K562 (cell line): Measurements from ENCODE around the gene ALG9. TPM values are rescaled to one million over a fixed set of nuclear protein-coding genes. Genes with fewer than 3 reads are reported as not detected.
A peak's percentile ranks its signal among the peaks of the same experiment; 100 is the strongest.

ENCODE experiments used
- ARNT ChIP-seq, 2 experiments: fragments of 450-650 bp; IDR thresholded peaks; 2 replicates each; pipeline ENCODE4 v1.6.1; 2016; ENCODE audit warnings: mild to moderate bottlenecking in 1 of 2
- BCOR ChIP-seq: fragments of 450-650 bp; IDR thresholded peaks from 2 replicates; pipeline ENCODE4 v1.6.1; 2016
- CC2D1A ChIP-seq: fragments of 450-650 bp; IDR thresholded peaks from 2 replicates; pipeline ENCODE4 v1.6.1; 2017; ENCODE audit warnings: mild to moderate bottlenecking
- DDX20 ChIP-seq: fragments of 450-650 bp; IDR thresholded peaks from 2 replicates; pipeline ENCODE4 v1.6.1; 2016; ENCODE audit warnings: missing genetic modification characterization, low read depth, mild to moderate bottlenecking, missing compliant biosample characterization, moderate library complexity
- EHMT2 ChIP-seq: fragments of 450-650 bp; IDR thresholded peaks from 2 replicates; pipeline ENCODE4 v1.6.1; 2018; ENCODE audit warnings: antibody characterized with exemption
- JUND ChIP-seq, 2 experiments: IDR thresholded peaks; 2 replicates in 1 of 2; 3 replicates in 1 of 2; pipeline ENCODE4 v1.6.1; 2011; ENCODE audit warnings: borderline replicate concordance in 2 of 2, low read depth in 2 of 2, low read length in 2 of 2, improper control_type of control experiment in 1 of 2, missing biosample characterization in 1 of 2, missing genetic modification characterization in 1 of 2, missing genetic modification reagents in 1 of 2
- L3MBTL2 ChIP-seq: fragments of 450-650 bp; IDR thresholded peaks from 2 replicates; pipeline ENCODE4 v1.6.1; 2016; ENCODE audit warnings: mild to moderate bottlenecking, moderate library complexity
- MTA2 ChIP-seq: fragments of 450-650 bp; IDR thresholded peaks from 2 replicates; pipeline ENCODE4 v1.6.1; 2016; ENCODE audit warnings: low read depth
- NFIC ChIP-seq: fragments of 450-650 bp; IDR thresholded peaks from 2 replicates; pipeline ENCODE4 v1.6.1; 2017; ENCODE audit warnings: mild to moderate bottlenecking, inconsistent platforms
- PML ChIP-seq: IDR thresholded peaks from 2 replicates; pipeline ENCODE4 v1.6.1; 2012; ENCODE audit warnings: low read length, inconsistent platforms
- PTRF ChIP-seq: fragments of 450-650 bp; IDR thresholded peaks from 2 replicates; pipeline ENCODE4 v1.6.1; 2016; ENCODE audit warnings: mild to moderate bottlenecking, missing genetic modification characterization, missing compliant biosample characterization
- RHOXF2B ChIP-seq: fragments of 250-450 bp; sonication (Bioruptor Pico); conservative IDR thresholded peaks from 2 replicates; pipeline ENCODE4 v1.5.1; 2021
- SMARCA4 ChIP-seq: fragments of 450-650 bp; IDR thresholded peaks from 2 replicates; pipeline ENCODE4 v1.6.1; 2016
- SMARCC2 ChIP-seq: fragments of 450-650 bp; IDR thresholded peaks from 2 replicates; pipeline ENCODE4 v1.6.1; 2017; ENCODE audit warnings: antibody characterized with exemption, moderate library complexity, mild to moderate bottlenecking, low read depth
- SMARCE1 ChIP-seq: fragments of 450-650 bp; IDR thresholded peaks from 2 replicates; pipeline ENCODE4 v1.7.1; 2016; ENCODE audit warnings: mild to moderate bottlenecking
- SP1 ChIP-seq: sonication (generic); formaldehyde crosslinking; IDR thresholded peaks from 2 replicates; pipeline ENCODE4 v1.8.1; 2022; ENCODE audit warnings: mild to moderate bottlenecking, missing genetic modification reagents
- TAL1 ChIP-seq: fragments of 450-650 bp; IDR thresholded peaks from 2 replicates; pipeline ENCODE4 v1.6.1; 2016; ENCODE audit warnings: mild to moderate bottlenecking
- TRIM24 ChIP-seq, 2 experiments: fragments of 450-650 bp; IDR thresholded peaks; 2 replicates each; pipeline ENCODE4 v1.6.1; 2016
- WHSC1 ChIP-seq: IDR thresholded peaks from one replicate; pipeline ENCODE4 v1.6.1; 2012; ENCODE audit warnings: low read length, control low read depth, inconsistent platforms
- ZEB2 ChIP-seq: fragments of 450-650 bp; IDR thresholded peaks from 2 replicates; pipeline ENCODE4 v1.6.1; 2016
- ZKSCAN8 ChIP-seq: fragments of 200-800 bp; sonication (Bioruptor generic); IDR thresholded peaks from 2 replicates; pipeline ENCODE4 v1.6.1; 2016; ENCODE audit warnings: missing genetic modification characterization, missing compliant biosample characterization
- ZNF165 ChIP-seq: fragments of 250-450 bp; sonication (Bioruptor Pico); IDR thresholded peaks from 2 replicates; pipeline ENCODE4 v1.4.0; 2020; ENCODE audit warnings: borderline replicate concordance
- ZNF584 ChIP-seq: fragments of 200-800 bp; sonication (Bioruptor generic); IDR thresholded peaks from 2 replicates; pipeline ENCODE4 v1.6.1; 2016; ENCODE audit warnings: low read depth, mild to moderate bottlenecking, missing genetic modification characterization, missing compliant biosample characterization
- polyA plus RNA-seq, 8 experiments: library from polyadenylated mRNA; depleted of rRNA in 4 of 8; stranded (reverse) in 5 of 8; unstranded in 3 of 8; fragments of >200 nt; fragmentation: Nextera tagmentation in 2 of 8; fragmentation: Illumina TruSeq in 1 of 8; extraction: Ambion mirVana in 2 of 8; extraction: Trizol in 1 of 8; gene quantifications; 2 replicates each; pipeline versions ENCODE4 v1.2.1 to v1.2.3, GENCODE V29; 2011 to 2014; ENCODE audit warnings: inconsistent platforms in 1 of 8, missing spikeins in 1 of 8
- total RNA-seq, 7 experiments: library from RNA; depleted of rRNA in 6 of 7; stranded (reverse); fragments of >200 nt in 6 of 7; fragmentation: Illumina TruSeq in 2 of 7; extraction: Trizol in 2 of 7; gene quantifications; 2 replicates each; pipeline versions ENCODE4 v1.2.1 to v1.2.3, GENCODE V29; 2011 to 2021; ENCODE audit warnings: low replicate concordance in 1 of 7
- TF ChIP-seq, protein P1 (sequence below): fragments of 200-800 bp; sonication (Bioruptor generic); IDR thresholded peaks from 2 replicates; pipeline ENCODE4 v1.6.1; 2017; ENCODE audit warnings: missing genetic modification characterization, missing compliant biosample characterization
- TF ChIP-seq, protein P2 (sequence below): fragments of 250-450 bp; sonication (Bioruptor Pico); IDR thresholded peaks from 2 replicates; pipeline ENCODE4 v1.4.0; 2020; ENCODE audit warnings: mild to moderate bottlenecking
- TF ChIP-seq, protein P3 (sequence below): IDR thresholded peaks from 3 replicates; pipeline ENCODE4 v1.6.1; 2011; ENCODE audit warnings: borderline replicate concordance, mild to moderate bottlenecking; ENCODE audit not compliant: insufficient read length, insufficient read depth
- TF ChIP-seq, protein P4 (sequence below): fragments of 250-450 bp; sonication (Bioruptor Pico); IDR thresholded peaks from 2 replicates; pipeline ENCODE4 v1.6.1; 2021; ENCODE audit warnings: mild to moderate bottlenecking

Gene ALG9
- total and polyA plus RNA-seq, 9 of the 15 experiments (the other 6 are each of a cell fraction or from before 2014, with no cell fraction given): 11.5 to 40.5 (median 24.9) TPM

DNA sequence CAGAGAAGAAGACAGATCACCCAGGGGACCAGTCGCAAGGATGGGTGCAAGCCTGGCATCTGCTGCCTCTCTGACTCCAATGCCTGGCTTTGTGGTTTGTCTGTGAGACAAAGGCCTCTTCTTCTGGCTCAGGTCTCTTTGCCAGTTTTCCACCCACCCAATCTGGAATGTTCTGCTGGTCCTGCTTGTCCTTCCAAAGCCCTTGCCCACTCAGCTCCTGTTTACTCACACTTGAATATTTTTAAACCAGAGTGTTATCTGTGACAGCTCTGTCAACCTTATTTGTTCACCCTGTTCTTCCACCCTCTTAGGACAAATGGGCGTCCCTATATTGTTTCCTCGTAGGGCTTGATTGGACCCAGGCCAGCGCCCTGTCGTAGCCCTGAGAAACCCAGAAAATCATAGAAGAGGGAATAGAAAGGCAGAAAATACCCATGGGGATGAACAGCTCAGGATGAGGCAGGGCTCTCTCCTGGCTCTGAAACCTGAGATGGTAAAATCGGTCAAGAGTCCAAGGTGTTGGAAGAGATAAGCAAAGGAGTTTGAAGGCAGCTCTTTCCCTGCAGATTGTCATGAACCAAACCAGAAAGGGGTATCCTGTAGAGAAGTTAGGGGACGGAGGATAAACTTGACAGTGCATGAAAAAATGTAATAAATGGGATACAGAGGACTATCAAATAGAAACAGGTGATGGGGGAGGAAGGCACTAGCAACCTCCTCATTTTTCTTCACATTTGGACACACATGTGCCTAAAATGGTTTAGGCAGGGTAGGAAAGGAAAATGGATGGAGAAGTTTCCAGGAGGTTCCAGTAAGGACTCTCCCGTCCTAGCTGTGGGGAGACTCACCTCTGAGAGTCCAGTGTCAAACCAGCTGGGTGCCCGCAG is 39.5 kb upstream of the ALG9 start (continued):
- TF ChIP-seq L3MBTL2 (peak; percentile 16; the same call in 1 of the 2 replicates), TAL1 (peak; percentile 90), JUND (IDR thresholded peaks at IDR 0.05; ENCODE audit: borderline replicate concordance, low read depth, low read length) (no peak), JUND (tag; IDR thresholded peaks at IDR 0.05; ENCODE audit: borderline replicate concordance, low read depth, low read length) (0 out of 3 replicates have a peak, but pooled peaks have one; percentile 19), SMARCC2 (peak; percentile 70), SMARCE1 (peak; percentile 87), ARNT (IDR thresholded peaks at IDR 0.05) (peak in 1 of 2 experiments; percentile 41; a peak in 1 of 4 replicates), PTRF (tag) (no peak), EHMT2 (peak; percentile 93), ZNF165 (CRISPR knock-in tag) (no peak), ZNF584 (CRISPR knock-in tag) (no peak), BCOR (no peak), ZKSCAN8 (CRISPR knock-in tag) (no peak), MTA2 (peak; percentile 85), PML (peak; percentile 74), WHSC1 (no peak), ZEB2 (peak; percentile 69; the same call in 1 of the 2 replicates), NFIC (peak; percentile 69), SMARCA4 (peak; percentile 89), DDX20 (tag) (no peak), RHOXF2B (CRISPR knock-in tag) (no peak), SP1 (CRISPR knock-in tag) (peak; percentile 23; the same call in 1 of the 2 replicates), CC2D1A (no peak; the same call in 1 of the 2 replicates), TRIM24 (IDR thresholded peaks at IDR 0.05) (peak in 1 of 2 experiments; percentile 49; a peak in 2 of 4 replicates)
- TF ChIP-seq, protein P1, sequence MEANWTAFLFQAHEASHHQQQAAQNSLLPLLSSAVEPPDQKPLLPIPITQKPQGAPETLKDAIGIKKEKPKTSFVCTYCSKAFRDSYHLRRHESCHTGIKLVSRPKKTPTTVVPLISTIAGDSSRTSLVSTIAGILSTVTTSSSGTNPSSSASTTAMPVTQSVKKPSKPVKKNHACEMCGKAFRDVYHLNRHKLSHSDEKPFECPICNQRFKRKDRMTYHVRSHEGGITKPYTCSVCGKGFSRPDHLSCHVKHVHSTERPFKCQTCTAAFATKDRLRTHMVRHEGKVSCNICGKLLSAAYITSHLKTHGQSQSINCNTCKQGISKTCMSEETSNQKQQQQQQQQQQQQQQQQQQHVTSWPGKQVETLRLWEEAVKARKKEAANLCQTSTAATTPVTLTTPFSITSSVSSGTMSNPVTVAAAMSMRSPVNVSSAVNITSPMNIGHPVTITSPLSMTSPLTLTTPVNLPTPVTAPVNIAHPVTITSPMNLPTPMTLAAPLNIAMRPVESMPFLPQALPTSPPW (CRISPR knock-in tag): no peak
- TF ChIP-seq, protein P2, sequence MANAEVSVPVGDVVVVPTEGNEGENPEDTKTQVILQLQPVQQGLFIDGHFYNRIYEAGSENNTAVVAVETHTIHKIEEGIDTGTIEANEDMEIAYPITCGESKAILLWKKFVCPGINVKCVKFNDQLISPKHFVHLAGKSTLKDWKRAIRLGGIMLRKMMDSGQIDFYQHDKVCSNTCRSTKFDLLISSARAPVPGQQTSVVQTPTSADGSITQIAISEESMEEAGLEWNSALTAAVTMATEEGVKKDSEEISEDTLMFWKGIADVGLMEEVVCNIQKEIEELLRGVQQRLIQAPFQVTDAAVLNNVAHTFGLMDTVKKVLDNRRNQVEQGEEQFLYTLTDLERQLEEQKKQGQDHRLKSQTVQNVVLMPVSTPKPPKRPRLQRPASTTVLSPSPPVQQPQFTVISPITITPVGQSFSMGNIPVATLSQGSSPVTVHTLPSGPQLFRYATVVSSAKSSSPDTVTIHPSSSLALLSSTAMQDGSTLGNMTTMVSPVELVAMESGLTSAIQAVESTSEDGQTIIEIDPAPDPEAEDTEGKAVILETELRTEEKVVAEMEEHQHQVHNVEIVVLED (CRISPR knock-in tag): no peak
- TF ChIP-seq, protein P3, sequence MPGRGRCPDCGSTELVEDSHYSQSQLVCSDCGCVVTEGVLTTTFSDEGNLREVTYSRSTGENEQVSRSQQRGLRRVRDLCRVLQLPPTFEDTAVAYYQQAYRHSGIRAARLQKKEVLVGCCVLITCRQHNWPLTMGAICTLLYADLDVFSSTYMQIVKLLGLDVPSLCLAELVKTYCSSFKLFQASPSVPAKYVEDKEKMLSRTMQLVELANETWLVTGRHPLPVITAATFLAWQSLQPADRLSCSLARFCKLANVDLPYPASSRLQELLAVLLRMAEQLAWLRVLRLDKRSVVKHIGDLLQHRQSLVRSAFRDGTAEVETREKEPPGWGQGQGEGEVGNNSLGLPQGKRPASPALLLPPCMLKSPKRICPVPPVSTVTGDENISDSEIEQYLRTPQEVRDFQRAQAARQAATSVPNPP: no peak
- TF ChIP-seq, protein P4, sequence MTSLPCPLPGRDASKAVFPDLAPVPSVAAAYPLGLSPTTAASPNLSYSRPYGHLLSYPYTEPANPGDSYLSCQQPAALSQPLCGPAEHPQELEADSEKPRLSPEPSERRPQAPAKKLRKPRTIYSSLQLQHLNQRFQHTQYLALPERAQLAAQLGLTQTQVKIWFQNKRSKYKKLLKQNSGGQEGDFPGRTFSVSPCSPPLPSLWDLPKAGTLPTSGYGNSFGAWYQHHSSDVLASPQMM (CRISPR knock-in tag): no peak
